ENCODE measurements around the gene SBSN. TPM values are rescaled to one million over a fixed set of nuclear protein-coding genes. Genes with fewer than 3 reads are reported as not detected.

Gene SBSN
- total and polyA plus RNA-seq, 10 of the 15 experiments (the other 5 are each of a cell fraction or from before 2014, with no cell fraction given) = 0.09 TPM; not detected in 9

DNA sequence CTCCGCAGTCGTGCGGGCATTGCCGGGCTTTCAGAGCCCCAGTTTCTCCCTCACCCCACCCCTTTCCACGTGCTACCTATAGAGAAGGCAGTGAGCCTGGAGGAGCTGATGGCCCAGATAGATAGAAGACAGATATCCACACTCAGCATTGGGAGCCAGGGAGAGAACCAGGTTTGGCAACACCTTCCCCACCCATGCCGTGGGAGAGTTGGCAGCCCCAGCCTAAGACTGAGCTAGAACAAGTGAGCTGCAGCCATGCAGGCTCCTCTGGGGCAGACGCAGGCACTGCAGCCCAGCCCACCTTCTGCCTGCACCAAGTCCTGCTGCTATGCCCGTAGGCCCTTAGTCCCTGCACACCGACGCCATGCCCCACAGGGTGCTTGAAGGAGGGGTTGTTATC, 27.5 kb downstream of the SBSN start:
- POLR2A ChIA-PET = no interaction called here
- no TSS peak for BruUV-seq (replicated peaks)
- CTCF ChIA-PET = interaction anchor here (0.8 to 1.5 kb wide), 2 partner anchors 9 to 14 kb away, joined by 3 read pairs; no protein-coding TSS in a partner anchor

DNA sequence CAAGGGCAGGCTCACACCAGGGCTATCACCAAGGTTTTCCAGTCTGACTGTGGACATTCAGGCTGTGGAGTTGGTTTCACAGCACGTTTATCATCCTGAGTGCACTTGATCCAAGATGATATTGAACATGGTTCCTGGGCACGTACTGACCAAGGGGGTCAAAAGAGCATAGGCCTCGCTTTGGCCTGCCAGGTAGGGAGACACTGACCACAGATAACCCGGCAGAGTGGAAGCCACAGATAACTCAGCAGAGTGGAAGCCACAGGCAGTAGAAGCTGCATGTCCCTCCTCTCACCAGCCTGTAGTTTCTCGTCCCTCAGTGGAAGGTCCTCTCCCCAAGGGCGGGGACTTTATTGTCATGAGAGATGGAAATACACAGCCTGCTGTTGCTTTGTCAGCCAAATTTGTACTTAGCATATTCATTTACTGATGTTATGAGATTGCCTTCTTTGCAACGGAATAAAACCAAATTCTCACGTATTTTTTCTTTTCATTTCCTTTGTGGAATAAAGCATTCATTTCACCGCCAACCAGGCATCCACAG, 29.1 kb downstream of the SBSN start:
- WGBS (ENCODE audit: insufficient coverage, insufficient replicate concordance, low lambda C conversion rate, missing lambda C conversion rate) = 28% methylated on average over 9 of the region's 9 CpGs
- CTCF ChIA-PET = no interaction called here
- Histone ChIP-seq H3K79me2 (ENCODE audit: control insufficient read depth, insufficient read depth, low read length) (no peaks in the 10 kb centered on the region), H3K9me3 (replicated peaks; ENCODE audit: control insufficient read depth, insufficient read depth, low read length) (no peaks in the 10 kb centered on the region), H3K4me1 (ENCODE audit: control insufficient read depth, insufficient read depth, low read length) (peaks cover 13% of the 10 kb centered on the region), H2AFZ (ENCODE audit: control insufficient read depth, low read depth, low read length) (no peak overlapping the region), H3K27me3 (replicated peaks in 1 of 2; ENCODE audit: control insufficient read depth in 2 of 2, insufficient read depth in 2 of 2, low read length in 1 of 2) (no peaks in the 10 kb centered on the region), H3K36me3 (ENCODE audit: control insufficient read depth in 2 of 2, insufficient read depth in 2 of 2, low read length in 1 of 2) (no peaks in the 10 kb centered on the region), H3K4me2 (ENCODE audit: control insufficient read depth, insufficient read depth) (no peak overlapping the region), H4K20me1 (ENCODE audit: control insufficient read depth, insufficient read depth) (no peaks in the 10 kb centered on the region), H3K27ac (ENCODE audit: control insufficient read depth, insufficient read depth) (no peak overlapping the region), H3K9ac (ENCODE audit: control insufficient read depth, insufficient read depth, low read length) (no peak overlapping the region), H3K4me3 (no peak overlapping the region)
- SMC1A ChIA-PET (ENCODE audit: uncharacterized antibody, unreplicated experiment) = no interaction called here
- no peak for FAIRE-seq
- POLR2A ChIA-PET = no interaction called here
- intact Hi-C loops (cut with micrococcal nuclease; ENCODE audit: unreplicated experiment) = loop anchor here (10.0 kb wide), 1 partner anchor 234 kb away; the partner anchor contains the start of gene USF2
- BruUV-seq (replicated peaks) = no TSS peak
- in situ Hi-C loops (cut with MboI) = no loop called here
- DNase-seq (ENCODE audit: low read depth, low spot score) = no peak
- ATAC-seq = no peak
- RAD21 ChIA-PET (ENCODE audit: unreplicated experiment) = no interaction called here
- TF ChIP-seq FOXM1 (IDR thresholded peaks at IDR 0.05; ENCODE audit: low read depth, low read length) = no peak
- TF ChIP-seq, protein P1, sequence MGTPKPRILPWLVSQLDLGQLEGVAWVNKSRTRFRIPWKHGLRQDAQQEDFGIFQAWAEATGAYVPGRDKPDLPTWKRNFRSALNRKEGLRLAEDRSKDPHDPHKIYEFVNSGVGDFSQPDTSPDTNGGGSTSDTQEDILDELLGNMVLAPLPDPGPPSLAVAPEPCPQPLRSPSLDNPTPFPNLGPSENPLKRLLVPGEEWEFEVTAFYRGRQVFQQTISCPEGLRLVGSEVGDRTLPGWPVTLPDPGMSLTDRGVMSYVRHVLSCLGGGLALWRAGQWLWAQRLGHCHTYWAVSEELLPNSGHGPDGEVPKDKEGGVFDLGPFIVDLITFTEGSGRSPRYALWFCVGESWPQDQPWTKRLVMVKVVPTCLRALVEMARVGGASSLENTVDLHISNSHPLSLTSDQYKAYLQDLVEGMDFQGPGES (IDR thresholded peaks at IDR 0.05) = no peak
- TF ChIP-seq, protein P2, sequence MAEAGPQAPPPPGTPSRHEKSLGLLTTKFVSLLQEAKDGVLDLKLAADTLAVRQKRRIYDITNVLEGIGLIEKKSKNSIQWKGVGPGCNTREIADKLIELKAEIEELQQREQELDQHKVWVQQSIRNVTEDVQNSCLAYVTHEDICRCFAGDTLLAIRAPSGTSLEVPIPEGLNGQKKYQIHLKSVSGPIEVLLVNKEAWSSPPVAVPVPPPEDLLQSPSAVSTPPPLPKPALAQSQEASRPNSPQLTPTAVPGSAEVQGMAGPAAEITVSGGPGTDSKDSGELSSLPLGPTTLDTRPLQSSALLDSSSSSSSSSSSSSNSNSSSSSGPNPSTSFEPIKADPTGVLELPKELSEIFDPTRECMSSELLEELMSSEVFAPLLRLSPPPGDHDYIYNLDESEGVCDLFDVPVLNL (IDR thresholded peaks at IDR 0.05; ENCODE audit: low read depth, low read length) = no peak
- TF ChIP-seq, protein P3, sequence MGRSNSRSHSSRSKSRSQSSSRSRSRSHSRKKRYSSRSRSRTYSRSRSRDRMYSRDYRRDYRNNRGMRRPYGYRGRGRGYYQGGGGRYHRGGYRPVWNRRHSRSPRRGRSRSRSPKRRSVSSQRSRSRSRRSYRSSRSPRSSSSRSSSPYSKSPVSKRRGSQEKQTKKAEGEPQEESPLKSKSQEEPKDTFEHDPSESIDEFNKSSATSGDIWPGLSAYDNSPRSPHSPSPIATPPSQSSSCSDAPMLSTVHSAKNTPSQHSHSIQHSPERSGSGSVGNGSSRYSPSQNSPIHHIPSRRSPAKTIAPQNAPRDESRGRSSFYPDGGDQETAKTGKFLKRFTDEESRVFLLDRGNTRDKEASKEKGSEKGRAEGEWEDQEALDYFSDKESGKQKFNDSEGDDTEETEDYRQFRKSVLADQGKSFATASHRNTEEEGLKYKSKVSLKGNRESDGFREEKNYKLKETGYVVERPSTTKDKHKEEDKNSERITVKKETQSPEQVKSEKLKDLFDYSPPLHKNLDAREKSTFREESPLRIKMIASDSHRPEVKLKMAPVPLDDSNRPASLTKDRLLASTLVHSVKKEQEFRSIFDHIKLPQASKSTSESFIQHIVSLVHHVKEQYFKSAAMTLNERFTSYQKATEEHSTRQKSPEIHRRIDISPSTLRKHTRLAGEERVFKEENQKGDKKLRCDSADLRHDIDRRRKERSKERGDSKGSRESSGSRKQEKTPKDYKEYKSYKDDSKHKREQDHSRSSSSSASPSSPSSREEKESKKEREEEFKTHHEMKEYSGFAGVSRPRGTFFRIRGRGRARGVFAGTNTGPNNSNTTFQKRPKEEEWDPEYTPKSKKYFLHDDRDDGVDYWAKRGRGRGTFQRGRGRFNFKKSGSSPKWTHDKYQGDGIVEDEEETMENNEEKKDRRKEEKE (IDR thresholded peaks at IDR 0.05) = no peak
- no peak for TF ChIP-seq WRNIP1 (IDR thresholded peaks at IDR 0.05; ENCODE audit: borderline replicate concordance, low read depth, low read length)
- no peak for TF ChIP-seq ASH2L (IDR thresholded peaks at IDR 0.05; ENCODE audit: borderline replicate concordance, low read depth)
- TF ChIP-seq POLR2AphosphoS2 (IDR thresholded peaks at IDR 0.05; ENCODE audit: low read depth, low read length) = no peak
- TF ChIP-seq DPF2 (IDR thresholded peaks at IDR 0.05) = no peak

More for the DNA sequence above, 27.5 kb downstream of the SBSN start:
- Histone ChIP-seq H3K27ac (ENCODE audit: control insufficient read depth, insufficient read depth) (no peak overlapping the region), H3K36me3 (ENCODE audit: control insufficient read depth in 2 of 2, insufficient read depth in 2 of 2, low read length in 1 of 2) (no peaks in the 10 kb centered on the region), H3K79me2 (ENCODE audit: control insufficient read depth, insufficient read depth, low read length) (no peaks in the 10 kb centered on the region), H3K4me2 (ENCODE audit: control insufficient read depth, insufficient read depth) (no peak overlapping the region), H2AFZ (ENCODE audit: control insufficient read depth, low read depth, low read length) (no peak overlapping the region), H4K20me1 (ENCODE audit: control insufficient read depth, insufficient read depth) (no peaks in the 10 kb centered on the region), H3K27me3 (replicated peaks in 1 of 2; ENCODE audit: control insufficient read depth in 2 of 2, insufficient read depth in 2 of 2, low read length in 1 of 2) (no peaks in the 10 kb centered on the region), H3K4me1 (ENCODE audit: control insufficient read depth, insufficient read depth, low read length) (peaks cover 6% of the 10 kb centered on the region; the same call in 1 of the 2 replicates), H3K4me3 (no peak overlapping the region), H3K9ac (ENCODE audit: control insufficient read depth, insufficient read depth, low read length) (no peak overlapping the region), H3K9me3 (replicated peaks; ENCODE audit: control insufficient read depth, insufficient read depth, low read length) (no peaks in the 10 kb centered on the region)
- intact Hi-C loops (cut with micrococcal nuclease; ENCODE audit: unreplicated experiment) (no loop called here), in situ Hi-C loops (cut with MboI) (no loop called here)
- TF ChIP-seq POLR2AphosphoS2 (IDR thresholded peaks at IDR 0.05; ENCODE audit: low read depth, low read length) = no peak
- DNase-seq (ENCODE audit: low read depth, low spot score) = no peak
- ChIA-PET SMC1A (ENCODE audit: uncharacterized antibody, unreplicated experiment) (no interaction called here), RAD21 (ENCODE audit: unreplicated experiment) (no interaction called here)
- FAIRE-seq = no peak
- WGBS (ENCODE audit: insufficient coverage, insufficient replicate concordance, low lambda C conversion rate, missing lambda C conversion rate) = 69% methylated on average over 10 of the region's 10 CpGs
- ATAC-seq = no peak

Data from GM12878 (cell line).